GM12891 (cell line): ENCODE results near the gene FGF18.

ENCODE experiments used
- PAX5 ChIP-seq: IDR thresholded peaks from 2 replicates; pipeline ENCODE4 v1.6.1; 2011; ENCODE audit warnings: low read length, moderate library complexity, mild to moderate bottlenecking; ENCODE audit not compliant: insufficient read depth, severe bottlenecking
- POLR2A ChIP-seq: IDR thresholded peaks from 2 replicates; pipeline ENCODE4 v1.6.1; 2011; ENCODE audit warnings: low read depth, low read length, control low read depth
- POLR2AphosphoS5 ChIP-seq: IDR thresholded peaks from 2 replicates; pipeline ENCODE4 v1.6.1; 2011; ENCODE audit warnings: low read depth, low read length, control low read depth
- SPI1 ChIP-seq: IDR thresholded peaks from 2 replicates; pipeline ENCODE4 v1.6.1; 2011; ENCODE audit warnings: low read depth, low read length, control low read depth
- TAF1 ChIP-seq: IDR thresholded peaks from 2 replicates; pipeline ENCODE4 v1.6.1; 2011; ENCODE audit warnings: low read depth, low read length, control low read depth

- TF ChIP-seq POLR2AphosphoS5 (no peak), POLR2A (no peak), TAF1 (no peak), SPI1 (no peak), PAX5 (no peak)
These were observed 17.9 kb downstream of the FGF18 start for GRCh38 chr5:171437286-171437821.
